Measurements from ENCODE around the gene SELL.
"Not testable (repeated sequence)": the region's sequence is repeated elsewhere in the genome, so short reads cannot be mapped to it uniquely, and the experiment has no call there.

The SELL gene

GRCh38 chr1:169662680-169663079 lies 48.7 kb downstream of the SELL start:
- DNase-seq = not testable (repeated sequence)

- DNase-seq = not testable (repeated sequence)
Measured at GRCh38 chr1:169661066-169661465, 50.4 kb downstream of the SELL start.

- DNase-seq = not testable (repeated sequence)
Measured at GRCh38 chr1:169658777-169659176, 52.6 kb downstream of the SELL start.

- DNase-seq = no peak
Measured at GRCh38 chr1:169653873-169654272, 57.5 kb downstream of the SELL start.

GRCh38 chr1:169651035-169651434 lies 60.4 kb downstream of the SELL start:
- DNase-seq = no peak

- no peak for DNase-seq
Measured at GRCh38 chr1:169650551-169650950, 60.9 kb downstream of the SELL start.

- no peak for DNase-seq
Measured at GRCh38 chr1:169648709-169649108, 62.7 kb downstream of the SELL start.

GRCh38 chr1:169648187-169648586 lies 63.2 kb downstream of the SELL start:
- no peak for DNase-seq

- DNase-seq = no peak
Measured at GRCh38 chr1:169647512-169647911, 63.9 kb downstream of the SELL start.

GRCh38 chr1:169644297-169644696 lies 67.1 kb downstream of the SELL start:
- DNase-seq = no peak

Measured in NCI-H1048 (cell line).